HG03442 (cell line): Measurements from ENCODE around the gene SINHCAF.

Source experiments
- ATAC-seq: cut with Tn5 transposase; IDR thresholded peaks from one replicate; pipeline ENCODE4 v1.9.1; 2021; ENCODE audit warnings: mild to moderate bottlenecking, moderate library complexity; ENCODE audit not compliant: unreplicated experiment

SINHCAF gene

GRCh38 chr12:31337952-31338351, 12.0 kb upstream of the SINHCAF start:
- ATAC-seq: no peak

- no peak for ATAC-seq
These were observed 5.3 kb upstream of the SINHCAF start for GRCh38 chr12:31331242-31331641.

- ATAC-seq: no peak
These were observed 1.0 kb upstream of the SINHCAF start for GRCh38 chr12:31326736-31327659.

GRCh38 chr12:31325524-31325875, 450 bp downstream of the SINHCAF start:
- ATAC-seq: no peak

GRCh38 chr12:31324845-31325523, 966 bp downstream of the SINHCAF start:
- ATAC-seq: no peak

- peak; percentile 26 for ATAC-seq
These were observed 1.7 kb downstream of the SINHCAF start for GRCh38 chr12:31324116-31324844.

- peak; percentile 20 for ATAC-seq
These were observed 2.4 kb downstream of the SINHCAF start for GRCh38 chr12:31323391-31324115.

GRCh38 chr12:31322801-31323207, 3.1 kb downstream of the SINHCAF start:
- ATAC-seq: no peak

- no peak for ATAC-seq
These were observed 4.1 kb downstream of the SINHCAF start for GRCh38 chr12:31321897-31322228.

- no peak for ATAC-seq
These were observed 4.6 kb downstream of the SINHCAF start for GRCh38 chr12:31321186-31321896.

- no peak for ATAC-seq
These were observed 7.2 kb downstream of the SINHCAF start for GRCh38 chr12:31318657-31319269.

GRCh38 chr12:31317471-31318395, 8.2 kb downstream of the SINHCAF start:
- ATAC-seq: no peak

GRCh38 chr12:31316891-31317290, 9.1 kb downstream of the SINHCAF start:
- ATAC-seq: peak; percentile 27

- ATAC-seq: no peak
These were observed 10.0 kb downstream of the SINHCAF start for GRCh38 chr12:31315784-31316465.

- no peak for ATAC-seq
These were observed 10.8 kb downstream of the SINHCAF start for GRCh38 chr12:31315044-31315715.

GRCh38 chr12:31312431-31312830, 13.5 kb downstream of the SINHCAF start:
- ATAC-seq: no peak

GRCh38 chr12:31311634-31312258, 14.2 kb downstream of the SINHCAF start:
- no peak for ATAC-seq
